ENCODE results near the gene NUDT4.

- TF ChIP-seq POLR2A (IDR thresholded peaks at IDR 0.05; ENCODE audit: low read length) (no peak), ELK1 (IDR thresholded peaks at IDR 0.05; ENCODE audit: low read depth, low read length) (no peak), CTCF (IDR thresholded peaks at IDR 0.05) (no peak), REST (IDR thresholded peaks at IDR 0.05) (no peak), SREBF2 (IDR thresholded peaks at IDR 0.05) (no peak)
Measured at GRCh38 chr12:93413064-93413463, 35.3 kb downstream of the NUDT4 start.
